SKM-1 treated with dmso at 0.1 percent for 144 hours (cell line): Measurements from ENCODE around the gene ENO3.

Experiments
- DNase-seq: peaks from one replicate; lab custom pipeline; 2025; ENCODE audit not compliant: unreplicated experiment; lab: John Stamatoyannopoulos, UW

ENO3 gene

DNA sequence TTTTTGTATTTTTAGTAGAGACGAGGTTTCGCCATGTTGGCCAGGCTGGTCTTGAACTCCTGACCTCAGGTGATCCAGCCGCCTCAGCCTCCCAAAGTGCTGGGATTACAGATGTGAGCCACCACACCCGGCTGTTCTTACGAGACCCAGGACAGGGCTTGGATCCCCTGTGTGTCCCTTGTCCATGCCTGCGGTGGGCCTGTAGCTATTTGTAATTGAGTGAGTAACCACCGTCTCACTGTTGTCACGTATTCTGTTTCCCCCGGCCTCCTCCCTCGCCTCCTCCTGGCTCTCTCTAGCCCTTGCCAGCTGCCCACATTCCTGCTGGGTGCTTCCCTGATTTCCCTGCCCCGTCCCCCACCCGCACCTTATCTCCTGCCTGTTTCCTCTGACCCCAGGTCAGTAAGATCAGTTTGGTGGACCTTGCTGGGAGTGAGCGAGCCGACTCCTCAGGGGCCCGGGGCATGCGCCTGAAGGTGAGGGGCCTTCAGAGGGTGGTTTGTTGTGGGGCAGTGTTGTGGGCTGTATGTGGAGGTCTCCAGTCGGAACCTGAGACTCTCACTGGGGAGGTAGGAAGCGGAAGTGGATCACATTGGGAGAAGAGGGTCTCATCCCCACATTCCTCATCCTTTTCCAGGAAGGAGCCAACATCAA lies 52.4 kb downstream of the ENO3 start:
- no peak for DNase-seq
